Measurements from ENCODE around the gene CETP.
A peak's percentile ranks its signal among the peaks of the same experiment; 100 is the strongest.
"Not testable (repeated sequence)": the region's sequence is repeated elsewhere in the genome, so short reads cannot be mapped to it uniquely, and the experiment has no call there.

Gene CETP

DNA sequence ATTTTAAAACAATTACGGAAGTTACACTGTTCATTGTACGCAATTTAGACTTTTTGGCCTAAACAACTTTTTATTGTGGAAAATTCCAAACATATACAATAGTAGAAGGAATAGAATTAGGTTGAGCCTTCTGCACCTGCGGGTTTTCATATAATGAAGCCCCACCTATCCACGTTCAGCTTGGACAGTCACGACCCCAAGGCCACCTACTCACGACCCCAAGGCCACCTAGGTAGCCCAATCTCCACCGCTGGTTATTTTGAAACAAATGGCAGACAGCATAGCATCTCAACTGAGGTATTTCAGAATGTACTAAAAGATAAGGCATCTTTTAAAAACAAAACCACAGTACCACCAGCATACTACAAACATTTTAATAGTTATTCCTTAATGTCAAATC is 28.2 kb downstream of the CETP start:
- peak in 2 of 10 donors; percentile 6 to 15 for DNase-seq
- intact Hi-C loops (cut with DNase I), result no loop called here

- peak in 3 of 10 donors; percentile 20 to 40 (median 24) for DNase-seq
- intact Hi-C loops (cut with DNase I), result no loop called here
These were observed 28.9 kb downstream of the CETP start for GRCh38 chr16:56990407-56991286.

GRCh38 chr16:56992431-56992830 is 30.7 kb downstream of the CETP start:
- intact Hi-C loops (cut with DNase I), result not testable (repeated sequence)
- peak in 1 of 10 donors; percentile 7 for DNase-seq

DNA sequence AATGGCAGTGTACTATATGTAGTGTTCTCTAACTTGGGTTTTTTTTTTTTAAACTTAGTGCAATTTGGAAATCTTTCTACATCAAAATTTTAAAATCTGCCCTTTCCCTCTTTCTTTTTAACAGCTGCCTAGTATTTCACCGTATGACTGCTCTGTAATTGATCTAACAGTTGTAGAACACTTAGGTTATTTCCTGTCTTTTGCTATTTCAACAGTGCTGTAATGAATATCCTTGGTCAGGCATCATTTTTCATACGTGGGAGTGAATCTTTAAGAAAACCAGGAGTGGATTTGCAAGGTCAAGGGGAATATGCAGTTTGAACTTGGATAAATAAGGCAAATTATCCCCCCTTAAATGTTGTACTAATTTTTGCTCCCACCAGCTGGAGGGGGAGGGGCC is 31.5 kb downstream of the CETP start:
- no peak for DNase-seq
- intact Hi-C loops (cut with DNase I), result no loop called here

GRCh38 chr16:56994311-56994710 is 32.6 kb downstream of the CETP start:
- intact Hi-C loops (cut with DNase I), result no loop called here
- peak in 1 of 10 donors; percentile 47 for DNase-seq

DNA sequence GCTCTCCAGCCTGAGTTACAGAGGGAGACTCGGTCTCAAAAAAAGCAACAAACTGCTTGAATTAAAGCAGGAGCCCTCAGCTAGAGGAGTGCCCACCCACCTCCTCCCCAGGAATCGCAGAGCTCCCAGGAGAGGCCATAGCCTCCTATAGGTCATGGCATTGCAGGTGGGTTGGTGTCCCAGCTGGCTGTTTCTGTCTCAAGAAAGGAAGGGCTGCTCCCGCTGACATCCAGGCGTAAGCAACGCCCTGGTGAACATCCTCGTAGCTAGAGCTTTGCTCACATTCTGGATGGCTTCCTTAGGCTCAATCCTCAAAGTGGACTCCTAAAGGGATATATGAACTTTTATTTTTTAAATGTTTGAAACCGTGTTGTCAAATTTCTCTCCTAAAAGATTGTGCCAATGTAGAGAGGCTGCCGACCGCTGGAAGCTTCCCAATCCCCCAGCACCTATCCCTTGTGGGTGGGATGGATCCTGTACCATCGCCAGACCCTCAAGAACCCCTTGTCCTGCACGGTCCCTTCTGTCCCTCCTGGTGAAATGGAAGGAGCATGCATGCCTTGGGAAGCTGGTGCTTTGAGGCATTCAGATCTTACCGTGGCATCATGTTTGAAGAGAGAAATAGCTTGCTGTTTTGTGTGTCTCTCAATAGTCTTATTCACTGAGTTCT is 33.5 kb downstream of the CETP start:
- peak in 1 of 10 donors; percentile 39 for DNase-seq

GRCh38 chr16:56997264-56997663 is 35.5 kb downstream of the CETP start:
- intact Hi-C loops (cut with DNase I), result no loop called here
- no peak for DNase-seq

More for the DNA sequence above, 33.5 kb downstream of the CETP start:
- intact Hi-C loops (cut with DNase I), result no loop called here

GRCh38 chr16:56997931-56998330 is 36.2 kb downstream of the CETP start:
- DNase-seq, result peak in 1 of 10 donors; percentile 7
- intact Hi-C loops (cut with DNase I), result no loop called here

DNA sequence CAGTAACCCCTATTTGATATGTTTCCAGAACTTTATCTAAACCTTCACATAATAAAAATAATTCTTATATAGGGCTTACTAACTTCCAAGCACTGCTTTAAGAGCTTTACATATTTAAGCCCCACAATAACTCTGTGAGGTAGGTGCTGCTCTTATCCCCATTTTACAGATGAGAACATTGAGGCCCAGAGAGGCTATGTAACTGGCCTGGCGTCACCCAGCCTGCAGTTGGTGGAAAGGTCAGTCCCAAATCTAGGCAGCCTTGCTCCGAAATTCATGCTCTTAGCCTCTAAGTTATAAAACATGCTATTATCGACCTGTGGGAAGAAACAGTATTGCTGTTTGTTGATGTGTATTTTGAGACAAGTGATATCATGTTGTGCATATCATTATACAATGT is 36.6 kb downstream of the CETP start:
- no peak for DNase-seq
- intact Hi-C loops (cut with DNase I), result no loop called here

- DNase-seq, result peak in 1 of 10 donors; percentile 30
- intact Hi-C loops (cut with DNase I), result no loop called here
These were observed 37.1 kb downstream of the CETP start for GRCh38 chr16:56998861-56999260.

DNA sequence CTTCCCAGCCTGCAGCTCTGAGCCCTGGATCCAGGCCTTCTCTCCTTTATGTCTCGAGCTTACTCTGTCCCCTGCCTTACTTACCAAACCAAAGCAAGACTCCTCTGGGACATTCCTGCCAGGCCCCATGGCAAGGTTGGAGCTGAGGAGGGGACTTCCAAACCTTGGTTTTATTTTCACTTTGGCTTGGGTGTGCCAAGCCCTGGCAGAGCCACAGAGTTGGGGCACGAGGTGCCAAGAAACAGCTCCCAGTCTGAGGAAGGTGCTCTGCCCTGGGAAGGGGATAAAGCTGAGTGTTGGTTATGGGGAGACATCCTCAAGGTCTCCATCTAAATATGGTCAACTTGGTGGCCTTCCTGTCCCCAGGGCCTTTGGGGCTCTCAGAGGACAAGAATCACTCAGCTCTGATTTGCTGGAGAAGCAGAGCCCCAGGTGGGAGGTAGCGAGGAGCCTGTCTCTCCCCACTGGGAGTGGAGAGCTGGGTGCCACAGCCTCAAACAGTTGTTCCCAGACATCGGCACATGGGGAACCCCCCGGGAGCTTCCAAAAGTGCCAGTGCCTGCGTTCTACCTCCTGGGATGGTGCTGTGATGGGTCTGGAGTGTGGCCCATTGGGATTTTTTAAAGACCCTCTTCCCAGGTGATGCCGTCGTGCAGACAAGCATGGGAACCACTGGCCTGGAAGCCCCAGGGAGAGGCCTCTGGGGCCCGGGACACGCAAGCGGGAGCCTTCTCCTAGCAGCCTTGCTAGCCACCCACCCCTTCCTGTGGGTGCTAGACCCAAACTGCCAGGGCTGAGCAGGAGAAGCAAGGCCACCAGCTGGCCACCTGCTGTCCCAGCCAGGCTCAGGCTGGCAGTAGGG is 37.9 kb downstream of the CETP start:
- intact Hi-C loops (cut with DNase I), result no loop called here
- DNase-seq, result peak in 1 of 10 donors; percentile 75

DNA sequence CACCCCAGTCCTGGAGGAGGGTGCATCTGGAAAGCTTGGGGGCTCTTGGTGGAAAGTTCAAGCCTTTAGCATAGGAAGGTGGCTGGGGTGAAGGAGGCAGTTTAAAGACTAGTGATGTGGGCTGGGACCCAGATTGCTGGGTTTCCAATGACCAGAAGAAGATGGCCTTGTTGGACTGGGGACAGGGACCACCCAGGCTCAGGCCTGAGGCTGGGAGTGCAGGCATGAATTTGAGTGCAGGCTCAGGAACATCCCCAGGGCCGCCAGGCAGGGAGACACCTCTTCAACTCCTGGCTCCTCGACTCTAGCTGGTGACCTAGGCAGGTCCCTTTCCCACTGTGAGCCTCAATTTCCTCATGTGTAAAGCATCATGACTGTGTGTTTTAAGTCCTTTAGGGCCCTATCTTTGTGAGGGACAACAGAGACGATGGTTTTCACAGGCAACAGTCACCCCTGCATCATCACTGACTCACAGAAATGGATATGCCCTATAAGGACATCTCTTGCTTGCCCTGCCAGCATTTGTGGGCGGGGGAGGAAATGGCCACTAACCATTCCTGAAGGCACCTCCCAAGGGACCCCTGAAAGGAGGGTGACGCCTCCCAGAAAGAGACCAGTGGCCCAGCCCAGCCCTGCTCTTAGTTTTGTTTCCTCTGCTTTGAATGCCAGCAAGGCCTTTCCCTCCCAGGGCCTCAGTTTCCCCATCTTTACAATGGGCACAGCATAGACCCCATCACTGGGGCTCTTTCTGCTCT is 38.7 kb downstream of the CETP start:
- intact Hi-C loops (cut with DNase I), result no loop called here
- peak in 1 of 10 donors; percentile 44 for DNase-seq

GRCh38 chr16:57001026-57001679 is 39.4 kb downstream of the CETP start:
- intact Hi-C loops (cut with DNase I), result no loop called here
- peak in 1 of 10 donors; percentile 31 for DNase-seq

DNA sequence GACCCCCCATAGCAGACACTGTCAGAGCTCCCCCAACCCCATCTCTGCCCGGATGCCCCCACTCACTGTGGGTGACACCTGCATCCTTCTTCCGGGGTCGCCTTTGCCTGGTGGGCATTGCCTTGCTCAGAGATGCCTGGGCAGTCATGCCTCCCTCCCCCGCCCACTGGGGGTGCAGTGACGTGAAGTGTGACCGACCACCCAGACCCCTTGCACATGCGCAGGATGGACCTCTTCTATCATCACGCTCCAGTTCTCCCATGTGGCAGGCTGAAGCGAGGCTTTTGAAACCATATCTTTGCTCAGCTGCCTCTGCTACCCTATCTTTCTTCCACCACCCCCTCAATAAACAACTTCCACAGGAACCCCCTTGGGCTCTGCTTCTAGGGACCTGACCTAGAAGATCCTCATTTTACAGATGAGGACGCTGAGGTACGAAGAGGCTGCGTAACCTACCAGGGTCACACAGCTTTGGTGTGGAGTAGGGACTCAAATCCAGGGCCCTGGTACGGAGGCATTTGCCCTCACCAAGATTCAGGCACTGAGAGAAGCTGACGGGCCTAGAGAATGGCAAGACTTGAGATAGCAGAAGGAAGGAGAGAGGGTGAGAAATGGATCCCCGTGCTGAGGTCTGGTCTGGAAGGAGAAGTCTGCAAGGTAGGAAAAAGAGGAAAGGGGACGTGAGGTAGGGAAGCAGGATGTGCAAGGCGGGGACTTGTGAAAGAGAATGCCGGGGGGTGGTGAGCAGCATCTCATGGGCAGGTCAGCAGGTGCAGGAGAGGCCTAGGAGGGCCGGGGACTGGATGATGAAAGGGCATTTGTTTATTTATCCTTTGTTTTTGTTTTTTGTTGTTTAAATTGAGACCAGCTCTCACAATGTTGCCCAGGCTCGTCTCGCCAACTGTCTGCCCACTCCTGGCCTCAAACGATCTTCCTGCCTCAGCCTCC is 42.0 kb downstream of the CETP start:
- DNase-seq, result peak in 1 of 10 donors; percentile 39
- intact Hi-C loops (cut with DNase I), result no loop called here

DNA sequence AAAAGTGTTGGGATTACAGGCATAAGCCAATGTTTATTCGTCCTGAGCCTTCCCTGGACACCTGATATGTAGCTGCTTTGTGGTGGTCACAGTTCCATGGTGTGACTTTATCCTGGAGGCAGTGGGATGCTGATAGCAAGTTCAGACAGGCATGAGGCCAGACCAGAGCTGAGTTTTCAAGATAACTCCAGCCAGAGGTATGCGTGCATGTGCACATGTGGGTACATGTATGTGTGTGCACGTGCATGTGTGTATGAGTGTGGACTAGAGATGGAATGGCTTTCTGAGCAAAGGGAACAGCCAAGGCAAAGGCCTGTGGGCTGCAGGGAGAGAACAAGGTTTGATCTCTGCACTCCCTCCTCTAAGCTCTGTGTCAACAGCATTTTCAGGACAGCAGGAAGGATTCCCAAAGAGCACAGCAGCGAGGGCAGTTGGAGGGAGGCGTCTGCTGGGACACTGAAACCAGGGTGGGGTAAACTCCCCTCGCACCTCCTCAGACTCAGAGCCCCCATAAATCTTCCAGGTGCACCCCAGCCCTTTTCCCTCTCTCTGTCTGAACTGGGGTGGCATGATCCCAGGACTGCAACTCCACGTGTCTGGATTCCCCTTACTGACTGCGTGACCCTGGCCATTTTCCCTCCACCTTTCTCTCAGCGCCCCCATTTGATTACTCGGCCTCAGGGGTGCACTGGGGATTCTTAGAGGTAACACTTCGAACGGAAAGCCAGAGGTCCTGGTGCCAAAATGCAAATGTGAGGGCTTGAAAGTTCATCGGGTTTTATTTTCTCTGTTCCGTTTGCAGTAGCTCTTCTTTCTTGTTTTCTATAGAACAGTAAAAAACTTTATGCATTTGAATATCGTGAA is 42.9 kb downstream of the CETP start:
- intact Hi-C loops (cut with DNase I), result no loop called here
- peak in 1 of 10 donors; percentile 42 for DNase-seq

DNA sequence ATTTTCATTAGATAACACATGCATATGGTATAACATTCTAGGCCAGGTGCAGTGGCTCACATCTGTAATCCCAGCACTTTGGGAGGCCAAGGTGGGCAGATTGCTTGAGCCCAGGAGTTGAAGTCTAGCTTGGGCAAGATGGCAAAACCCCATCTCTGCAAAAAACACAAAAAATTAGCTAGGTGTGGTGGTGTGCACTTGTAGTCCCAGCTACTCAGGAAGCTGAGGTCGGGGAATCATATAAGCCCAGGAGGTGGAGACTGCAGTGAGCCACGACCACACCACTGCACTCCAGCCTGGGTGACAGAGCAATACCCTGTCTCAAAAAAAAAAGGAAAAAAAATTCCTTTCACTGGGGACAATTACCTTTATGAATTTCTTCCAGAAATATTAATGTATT is 43.8 kb downstream of the CETP start:
- DNase-seq; intact Hi-C loops (cut with DNase I): not testable (repeated sequence)

- no peak for DNase-seq
- intact Hi-C loops (cut with DNase I), result no loop called here
These were observed 45.3 kb downstream of the CETP start for GRCh38 chr16:57007050-57007449.

Data from posterior cingulate gyrus (tissue), 11 donors.